22Rv1 (cell line): ENCODE measurements around the gene KNG1.

ENCODE experiments used
- CTCF ChIP-seq: fragments of 450-650 bp; IDR thresholded peaks from 2 replicates; pipeline ENCODE4 v1.5.1; 2017; ENCODE audit warnings: mild to moderate bottlenecking
- ZFX ChIP-seq: fragments of 450-650 bp; IDR thresholded peaks from 2 replicates; pipeline ENCODE4 v1.6.1; 2017; ENCODE audit warnings: antibody characterized with exemption, borderline replicate concordance

GRCh38 chr3:186783058-186783730 lies 66.0 kb downstream of the KNG1 start, which contains the start of gene EIF4A2:
- TF ChIP-seq CTCF, result no peak
- no peak for TF ChIP-seq ZFX
